ENCODE data around the gene UBE2J2. TPM values are rescaled to one million over a fixed set of nuclear protein-coding genes. Genes with fewer than 3 reads are reported as not detected.

The UBE2J2 gene
- total and polyA plus RNA-seq, 2 of the 13 experiments (the other 11 are each of a cell fraction or from before 2014, with no cell fraction given) = 25.4 to 29.4 TPM

DNA sequence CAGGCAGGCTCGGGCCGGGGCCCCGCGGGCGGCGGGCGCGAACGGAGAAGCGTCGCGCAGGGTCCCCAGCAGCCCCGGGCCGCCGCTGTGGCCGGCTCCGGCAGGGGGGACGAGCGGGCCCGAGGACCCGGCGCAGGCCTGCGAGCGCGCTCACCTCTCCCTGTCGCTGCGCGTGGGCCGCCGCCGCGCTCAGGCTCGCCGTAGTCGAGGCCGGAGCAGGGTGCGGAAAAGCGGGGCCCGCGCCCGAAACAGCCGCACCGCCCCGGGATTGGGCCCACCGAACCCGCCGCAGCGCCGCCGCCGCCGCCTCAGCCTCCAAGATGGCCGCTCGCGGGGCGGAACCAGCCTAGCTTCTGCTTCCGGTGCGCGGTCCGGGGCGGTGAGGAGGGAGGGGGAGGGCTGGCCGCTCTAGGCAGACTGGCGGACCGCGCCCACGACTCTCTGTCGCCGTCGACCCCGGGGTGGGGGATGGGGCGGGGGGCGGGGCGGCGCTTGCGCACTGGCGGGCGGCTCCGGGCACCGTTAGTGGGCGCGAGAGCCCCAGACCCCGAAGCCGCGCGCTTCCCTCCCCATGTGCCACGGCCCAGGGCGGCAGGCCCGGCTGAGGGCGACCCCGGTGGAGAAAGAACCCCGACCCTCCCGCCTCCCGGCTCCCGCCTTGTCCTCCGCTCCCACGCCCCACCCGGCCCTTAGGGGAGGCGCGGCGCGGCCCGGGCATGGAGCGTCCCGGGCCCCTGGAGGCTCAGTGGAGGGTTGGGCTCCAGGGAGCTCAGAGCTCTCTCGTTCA, at the start of gene UBE2J2 (continued):
- TF ChIP-seq, protein P1, sequence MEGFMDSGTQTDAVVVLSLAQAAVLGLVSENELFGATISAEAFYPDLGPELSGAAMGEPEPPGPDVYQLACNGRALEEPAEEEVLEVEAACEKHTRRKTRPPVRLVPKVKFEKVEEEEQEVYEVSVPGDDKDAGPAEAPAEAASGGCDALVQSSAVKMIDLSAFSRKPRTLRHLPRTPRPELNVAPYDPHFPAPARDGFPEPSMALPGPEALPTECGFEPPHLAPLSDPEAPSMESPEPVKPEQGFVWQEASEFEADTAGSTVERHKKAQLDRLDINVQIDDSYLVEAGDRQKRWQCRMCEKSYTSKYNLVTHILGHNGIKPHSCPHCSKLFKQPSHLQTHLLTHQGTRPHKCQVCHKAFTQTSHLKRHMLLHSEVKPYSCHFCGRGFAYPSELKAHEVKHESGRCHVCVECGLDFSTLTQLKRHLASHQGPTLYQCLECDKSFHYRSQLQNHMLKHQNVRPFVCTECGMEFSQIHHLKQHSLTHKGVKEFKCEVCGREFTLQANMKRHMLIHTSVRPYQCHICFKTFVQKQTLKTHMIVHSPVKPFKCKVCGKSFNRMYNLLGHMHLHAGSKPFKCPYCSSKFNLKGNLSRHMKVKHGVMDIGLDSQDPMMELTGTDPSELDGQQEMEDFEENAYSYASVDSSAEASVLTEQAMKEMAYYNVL (CRISPR knock-in tag; IDR thresholded peaks at IDR 0.05; ENCODE audit: borderline replicate concordance) = no peak; the same call in 1 of the 2 replicates
- TF ChIP-seq ZNF839 (CRISPR knock-in tag; IDR thresholded peaks at IDR 0.05; ENCODE audit: borderline replicate concordance) = no peak
- TF ChIP-seq, protein P2, sequence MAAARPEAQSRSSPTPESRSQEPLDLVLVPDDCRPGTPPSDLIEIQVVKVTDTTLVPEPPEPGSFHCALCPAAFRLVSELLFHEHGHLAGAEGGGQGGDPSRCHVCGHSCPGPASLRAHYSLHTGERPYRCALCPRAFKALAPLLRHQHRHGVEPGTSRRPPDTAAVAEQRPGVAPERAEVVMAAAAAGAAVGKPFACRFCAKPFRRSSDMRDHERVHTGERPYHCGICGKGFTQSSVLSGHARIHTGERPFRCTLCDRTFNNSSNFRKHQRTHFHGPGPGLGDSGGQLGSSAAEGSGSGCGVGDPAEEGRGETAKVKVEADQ (CRISPR knock-in tag; IDR thresholded peaks at IDR 0.05; ENCODE audit: borderline replicate concordance) = no peak
- TF ChIP-seq, protein P3, sequence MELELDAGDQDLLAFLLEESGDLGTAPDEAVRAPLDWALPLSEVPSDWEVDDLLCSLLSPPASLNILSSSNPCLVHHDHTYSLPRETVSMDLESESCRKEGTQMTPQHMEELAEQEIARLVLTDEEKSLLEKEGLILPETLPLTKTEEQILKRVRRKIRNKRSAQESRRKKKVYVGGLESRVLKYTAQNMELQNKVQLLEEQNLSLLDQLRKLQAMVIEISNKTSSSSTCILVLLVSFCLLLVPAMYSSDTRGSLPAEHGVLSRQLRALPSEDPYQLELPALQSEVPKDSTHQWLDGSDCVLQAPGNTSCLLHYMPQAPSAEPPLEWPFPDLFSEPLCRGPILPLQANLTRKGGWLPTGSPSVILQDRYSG (CRISPR knock-in tag; IDR thresholded peaks at IDR 0.05) = no peak
- no peak for TF ChIP-seq CC2D1A (CRISPR knock-in tag; IDR thresholded peaks at IDR 0.05)
- TF ChIP-seq ZKSCAN8 (CRISPR knock-in tag; IDR thresholded peaks at IDR 0.05; ENCODE audit: borderline replicate concordance) = no peak
- TF ChIP-seq, protein P4, sequence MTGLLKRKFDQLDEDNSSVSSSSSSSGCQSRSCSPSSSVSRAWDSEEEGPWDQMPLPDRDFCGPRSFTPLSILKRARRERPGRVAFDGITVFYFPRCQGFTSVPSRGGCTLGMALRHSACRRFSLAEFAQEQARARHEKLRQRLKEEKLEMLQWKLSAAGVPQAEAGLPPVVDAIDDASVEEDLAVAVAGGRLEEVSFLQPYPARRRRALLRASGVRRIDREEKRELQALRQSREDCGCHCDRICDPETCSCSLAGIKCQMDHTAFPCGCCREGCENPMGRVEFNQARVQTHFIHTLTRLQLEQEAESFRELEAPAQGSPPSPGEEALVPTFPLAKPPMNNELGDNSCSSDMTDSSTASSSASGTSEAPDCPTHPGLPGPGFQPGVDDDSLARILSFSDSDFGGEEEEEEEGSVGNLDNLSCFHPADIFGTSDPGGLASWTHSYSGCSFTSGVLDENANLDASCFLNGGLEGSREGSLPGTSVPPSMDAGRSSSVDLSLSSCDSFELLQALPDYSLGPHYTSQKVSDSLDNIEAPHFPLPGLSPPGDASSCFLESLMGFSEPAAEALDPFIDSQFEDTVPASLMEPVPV (CRISPR knock-in tag; IDR thresholded peaks at IDR 0.05) = peak; percentile 84; the same call in 1 of the 2 replicates
- TF ChIP-seq, protein P5, sequence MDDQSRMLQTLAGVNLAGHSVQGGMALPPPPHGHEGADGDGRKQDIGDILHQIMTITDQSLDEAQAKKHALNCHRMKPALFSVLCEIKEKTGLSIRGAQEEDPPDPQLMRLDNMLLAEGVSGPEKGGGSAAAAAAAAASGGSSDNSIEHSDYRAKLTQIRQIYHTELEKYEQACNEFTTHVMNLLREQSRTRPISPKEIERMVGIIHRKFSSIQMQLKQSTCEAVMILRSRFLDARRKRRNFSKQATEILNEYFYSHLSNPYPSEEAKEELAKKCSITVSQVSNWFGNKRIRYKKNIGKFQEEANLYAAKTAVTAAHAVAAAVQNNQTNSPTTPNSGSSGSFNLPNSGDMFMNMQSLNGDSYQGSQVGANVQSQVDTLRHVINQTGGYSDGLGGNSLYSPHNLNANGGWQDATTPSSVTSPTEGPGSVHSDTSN (CRISPR knock-in tag; IDR thresholded peaks at IDR 0.05; ENCODE audit: borderline replicate concordance) = no peak
- TF ChIP-seq, protein P6, sequence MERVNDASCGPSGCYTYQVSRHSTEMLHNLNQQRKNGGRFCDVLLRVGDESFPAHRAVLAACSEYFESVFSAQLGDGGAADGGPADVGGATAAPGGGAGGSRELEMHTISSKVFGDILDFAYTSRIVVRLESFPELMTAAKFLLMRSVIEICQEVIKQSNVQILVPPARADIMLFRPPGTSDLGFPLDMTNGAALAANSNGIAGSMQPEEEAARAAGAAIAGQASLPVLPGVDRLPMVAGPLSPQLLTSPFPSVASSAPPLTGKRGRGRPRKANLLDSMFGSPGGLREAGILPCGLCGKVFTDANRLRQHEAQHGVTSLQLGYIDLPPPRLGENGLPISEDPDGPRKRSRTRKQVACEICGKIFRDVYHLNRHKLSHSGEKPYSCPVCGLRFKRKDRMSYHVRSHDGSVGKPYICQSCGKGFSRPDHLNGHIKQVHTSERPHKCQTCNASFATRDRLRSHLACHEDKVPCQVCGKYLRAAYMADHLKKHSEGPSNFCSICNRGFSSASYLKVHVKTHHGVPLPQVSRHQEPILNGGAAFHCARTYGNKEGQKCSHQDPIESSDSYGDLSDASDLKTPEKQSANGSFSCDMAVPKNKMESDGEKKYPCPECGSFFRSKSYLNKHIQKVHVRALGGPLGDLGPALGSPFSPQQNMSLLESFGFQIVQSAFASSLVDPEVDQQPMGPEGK (CRISPR knock-in tag; IDR thresholded peaks at IDR 0.05) = peak; percentile 42; the same call in 1 of the 2 replicates
- 0 out of 2 replicates have a peak, but pooled peaks have one; percentile 30 for TF ChIP-seq ZNF776 (CRISPR knock-in tag; IDR thresholded peaks at IDR 0.05)
- no peak for TF ChIP-seq ZNF781 (CRISPR knock-in tag; IDR thresholded peaks at IDR 0.05; ENCODE audit: borderline replicate concordance, not compliant biosample characterization)
- TF ChIP-seq, protein P7, sequence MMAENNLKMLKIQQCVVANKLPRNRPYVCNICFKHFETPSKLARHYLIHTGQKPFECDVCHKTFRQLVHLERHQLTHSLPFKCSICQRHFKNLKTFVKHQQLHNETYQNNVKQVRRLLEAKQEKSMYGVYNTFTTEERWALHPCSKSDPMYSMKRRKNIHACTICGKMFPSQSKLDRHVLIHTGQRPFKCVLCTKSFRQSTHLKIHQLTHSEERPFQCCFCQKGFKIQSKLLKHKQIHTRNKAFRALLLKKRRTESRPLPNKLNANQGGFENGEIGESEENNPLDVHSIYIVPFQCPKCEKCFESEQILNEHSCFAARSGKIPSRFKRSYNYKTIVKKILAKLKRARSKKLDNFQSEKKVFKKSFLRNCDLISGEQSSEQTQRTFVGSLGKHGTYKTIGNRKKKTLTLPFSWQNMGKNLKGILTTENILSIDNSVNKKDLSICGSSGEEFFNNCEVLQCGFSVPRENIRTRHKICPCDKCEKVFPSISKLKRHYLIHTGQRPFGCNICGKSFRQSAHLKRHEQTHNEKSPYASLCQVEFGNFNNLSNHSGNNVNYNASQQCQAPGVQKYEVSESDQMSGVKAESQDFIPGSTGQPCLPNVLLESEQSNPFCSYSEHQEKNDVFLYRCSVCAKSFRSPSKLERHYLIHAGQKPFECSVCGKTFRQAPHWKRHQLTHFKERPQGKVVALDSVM (CRISPR knock-in tag; IDR thresholded peaks at IDR 0.05) = no peak; the same call in 1 of the 2 replicates
- TF ChIP-seq, protein P8, sequence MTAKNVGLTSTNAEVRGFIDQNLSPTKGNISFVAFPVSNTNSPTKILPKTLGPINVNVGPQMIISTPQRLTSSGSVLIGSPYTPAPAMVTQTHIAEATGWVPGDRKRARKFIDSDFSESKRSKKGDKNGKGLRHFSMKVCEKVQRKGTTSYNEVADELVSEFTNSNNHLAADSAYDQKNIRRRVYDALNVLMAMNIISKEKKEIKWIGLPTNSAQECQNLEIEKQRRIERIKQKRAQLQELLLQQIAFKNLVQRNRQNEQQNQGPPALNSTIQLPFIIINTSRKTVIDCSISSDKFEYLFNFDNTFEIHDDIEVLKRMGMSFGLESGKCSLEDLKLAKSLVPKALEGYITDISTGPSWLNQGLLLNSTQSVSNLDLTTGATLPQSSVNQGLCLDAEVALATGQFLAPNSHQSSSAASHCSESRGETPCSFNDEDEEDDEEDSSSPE (CRISPR knock-in tag; IDR thresholded peaks at IDR 0.05) = peak; percentile 67
- TF ChIP-seq ZNF383 (CRISPR knock-in tag; IDR thresholded peaks at IDR 0.05; ENCODE audit: borderline replicate concordance) = no peak

Measured in HepG2 (cell line).